NCI-H2227 treated with DMSO at 0.1 percent for 48 hours (cell line): ENCODE measurements around the gene TBX4.
"Not testable (repeated sequence)": the region's sequence is repeated elsewhere in the genome, so short reads cannot be mapped to it uniquely, and the experiment has no call there.

Source experiments
- DNase-seq: peaks from one replicate; lab custom pipeline; 2025; lab: John Stamatoyannopoulos, UW

The TBX4 gene

DNA sequence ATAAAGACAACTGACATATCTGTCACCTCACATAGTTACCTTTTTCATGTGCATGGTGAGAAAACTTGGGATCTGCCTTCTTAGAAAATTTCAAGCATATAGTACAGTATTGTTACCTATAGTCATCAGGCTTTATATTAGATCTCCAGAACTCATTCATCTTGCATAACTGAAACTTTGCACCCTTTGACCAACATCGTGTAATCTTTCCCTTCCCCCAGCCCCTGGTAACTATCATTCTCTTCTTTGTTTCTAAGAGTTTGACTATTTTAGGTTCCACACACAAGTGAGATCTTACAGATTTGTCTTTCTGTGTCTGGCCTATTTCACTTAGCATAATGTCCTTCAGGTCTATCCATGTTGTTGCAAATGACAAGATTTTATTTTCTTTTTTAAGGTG, 22.9 kb upstream of the TBX4 start:
- DNase-seq = no peak

GRCh38 chr17:61429831-61430230, 22.4 kb upstream of the TBX4 start:
- DNase-seq = not testable (repeated sequence)

DNA sequence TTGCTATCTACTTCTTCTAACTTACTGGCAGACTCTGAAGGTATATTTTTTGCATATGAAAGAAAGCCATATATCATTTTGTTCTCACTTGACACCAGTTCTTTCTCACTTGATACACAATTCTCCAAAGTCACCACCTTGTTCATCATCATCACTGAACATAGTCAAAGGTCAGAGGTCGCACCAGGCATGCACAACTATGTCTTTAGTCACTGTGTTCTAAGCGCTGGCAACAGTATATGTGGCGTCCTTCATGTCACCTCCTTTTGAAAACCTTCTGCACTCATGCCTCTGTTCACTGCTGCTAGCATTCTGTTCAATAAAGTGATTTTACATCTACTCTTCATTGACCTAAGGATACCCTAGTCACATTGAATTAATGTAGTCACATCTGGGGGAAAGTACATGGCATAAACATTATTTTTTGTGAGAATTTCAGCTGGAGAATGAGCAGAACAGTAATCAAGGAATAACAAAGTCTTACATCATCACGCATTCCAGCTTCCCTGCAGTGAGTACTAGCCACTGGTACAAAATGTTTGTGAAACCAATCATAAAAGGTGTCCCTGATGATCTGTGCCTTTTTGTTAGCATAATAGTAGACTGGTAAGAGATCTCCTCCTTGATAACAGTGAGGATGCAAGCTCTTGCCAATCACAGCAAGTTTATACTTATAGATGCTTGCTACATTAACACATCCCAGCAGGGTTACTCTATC, 20.5 kb upstream of the TBX4 start:
- DNase-seq = no peak

- no peak for DNase-seq
Observed at GRCh38 chr17:61436273-61436672, 15.9 kb upstream of the TBX4 start.

DNA sequence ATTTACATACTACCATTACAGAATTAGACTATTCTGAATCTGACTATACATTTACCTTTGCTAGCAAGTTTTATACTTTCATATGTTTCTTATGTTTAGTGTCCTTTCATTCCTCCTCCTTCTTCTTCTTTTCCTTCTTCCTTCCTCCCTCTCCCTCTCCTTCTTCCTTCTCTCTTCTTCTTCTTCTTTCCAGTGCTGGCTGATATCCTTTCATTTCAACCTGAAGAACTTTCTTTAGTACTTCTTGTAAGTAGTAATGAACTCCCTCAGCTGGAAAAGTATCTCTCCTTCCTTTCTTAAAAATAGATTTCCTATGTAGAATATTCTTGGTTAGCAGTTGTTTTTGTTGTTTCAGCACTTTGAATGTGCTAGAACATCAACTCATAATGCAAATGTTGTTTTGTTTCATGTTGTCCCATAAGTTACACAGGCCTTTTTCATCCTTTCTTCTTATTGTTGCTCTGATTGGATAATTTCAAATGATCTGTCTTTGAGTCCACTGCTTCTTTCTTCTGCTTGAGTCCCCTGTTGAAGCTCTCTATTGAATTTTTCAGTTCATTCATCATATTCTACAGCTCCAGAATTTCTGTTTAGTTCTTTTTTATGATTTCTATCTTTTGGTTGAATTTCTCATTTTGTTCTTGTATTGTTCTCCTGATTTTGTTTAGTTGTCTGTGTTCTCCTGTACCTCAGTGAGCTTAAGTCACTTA, 15.1 kb upstream of the TBX4 start:
- no peak for DNase-seq

GRCh38 chr17:61440697-61441096, 11.5 kb upstream of the TBX4 start:
- DNase-seq = no peak

DNA sequence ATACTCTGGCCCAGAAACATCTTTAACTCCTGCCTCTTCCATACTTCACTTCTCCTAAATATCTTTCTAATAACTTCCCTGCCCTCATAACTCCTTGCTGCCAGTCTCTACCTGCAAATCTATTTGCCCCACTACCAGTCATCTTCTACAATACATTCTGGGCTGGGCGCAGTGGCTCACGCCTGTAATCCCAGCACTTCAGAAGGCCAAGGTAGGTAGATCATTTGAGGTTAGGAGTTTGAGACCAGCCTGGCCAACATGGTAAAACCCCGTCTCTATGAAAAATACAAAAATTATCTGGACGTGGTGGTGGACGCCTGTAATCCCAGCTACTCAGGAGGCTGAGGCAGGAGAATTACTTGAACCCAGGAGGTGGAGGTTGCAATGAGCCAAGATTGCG, 10.7 kb upstream of the TBX4 start:
- not testable (repeated sequence) for DNase-seq

- no peak for DNase-seq
Observed at GRCh38 chr17:61442136-61442775, 10.0 kb upstream of the TBX4 start.

- DNase-seq = no peak
Observed at GRCh38 chr17:61442878-61443474, 9.2 kb upstream of the TBX4 start.

DNA sequence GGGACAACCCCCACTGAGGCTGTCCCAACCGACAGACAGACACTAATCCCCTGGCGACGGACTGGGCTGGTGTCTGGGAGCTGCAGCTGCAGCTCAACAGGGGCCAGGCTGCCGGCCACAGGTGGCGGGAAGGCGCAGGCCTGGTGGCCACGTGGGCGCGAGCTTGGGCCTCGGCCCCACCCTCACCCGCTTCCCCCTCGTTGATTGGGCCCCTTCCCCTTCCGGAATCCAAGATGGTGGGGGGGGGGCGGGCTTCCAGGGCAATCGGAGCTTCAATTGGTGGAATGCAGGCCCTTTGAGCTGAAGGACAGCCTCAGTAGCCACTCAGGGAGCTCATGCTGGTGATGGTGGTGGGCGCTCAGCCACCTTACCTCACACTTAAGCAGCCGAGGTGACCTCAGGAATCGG, 8.7 kb upstream of the TBX4 start:
- no peak for DNase-seq

GRCh38 chr17:61444075-61444474, 8.1 kb upstream of the TBX4 start:
- no peak for DNase-seq

DNA sequence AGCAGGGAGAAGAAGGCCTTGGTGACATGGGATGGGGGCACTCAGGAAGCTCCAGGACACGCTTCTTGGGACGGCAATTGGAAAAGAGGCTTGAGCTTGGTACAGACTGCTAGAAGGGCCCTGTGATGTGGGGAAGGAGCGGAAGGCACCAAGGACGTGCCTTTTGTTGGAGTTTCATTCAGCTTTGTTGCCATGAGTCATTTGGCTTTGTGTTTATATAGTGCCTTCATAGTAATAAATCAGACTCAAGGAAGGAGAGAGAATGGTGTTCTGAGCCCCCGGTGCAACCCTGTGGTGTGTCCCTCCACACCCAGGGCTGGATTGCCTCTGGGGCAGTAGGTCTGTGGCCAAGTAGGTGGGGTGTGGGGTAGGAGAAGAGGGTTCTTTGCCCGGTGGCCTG, 7.4 kb upstream of the TBX4 start:
- DNase-seq = no peak

DNA sequence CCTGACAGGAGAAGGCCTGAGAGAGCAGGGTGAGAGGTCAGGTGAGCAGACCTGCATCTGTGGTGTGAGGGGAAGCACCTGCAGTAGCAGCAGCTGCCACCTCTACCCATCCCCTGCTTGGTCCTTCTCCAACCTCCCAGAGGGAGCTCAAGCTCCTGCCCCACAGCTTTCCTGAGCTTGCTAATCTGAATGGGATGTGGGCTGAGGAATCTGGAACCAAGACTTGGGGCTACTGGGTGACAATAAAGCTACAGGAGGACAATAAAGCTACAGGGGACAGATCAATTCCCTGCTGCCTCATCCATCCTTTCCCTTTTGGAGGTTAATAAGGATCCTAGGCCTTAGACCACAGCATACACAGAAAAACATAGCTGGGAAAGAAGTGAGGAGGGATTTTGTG, 4.9 kb upstream of the TBX4 start:
- no peak for DNase-seq

DNA sequence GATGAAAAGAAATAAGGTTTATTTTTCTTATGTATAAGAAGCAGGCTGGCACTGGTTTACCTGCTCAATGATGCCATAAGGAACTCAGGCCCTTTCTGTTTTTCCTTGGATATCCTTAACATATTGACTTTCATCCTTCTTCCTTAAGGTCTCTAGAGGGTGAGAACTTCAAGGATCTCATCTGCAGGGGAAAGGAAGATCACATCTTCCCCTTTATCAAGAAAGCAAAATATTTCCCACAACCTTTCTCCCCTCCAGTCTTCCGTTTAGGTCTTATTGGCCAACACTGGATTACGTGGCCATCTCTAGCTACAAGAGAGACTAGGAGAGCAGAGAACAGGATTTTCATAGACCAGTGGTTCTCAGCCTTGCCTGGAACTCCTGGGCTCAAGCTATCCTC, 4.2 kb upstream of the TBX4 start:
- DNase-seq = no peak

- not testable (repeated sequence) for DNase-seq
Observed at GRCh38 chr17:61449140-61449539, 3.1 kb upstream of the TBX4 start.

- DNase-seq = no peak
Observed at GRCh38 chr17:61449707-61450640, 2.2 kb upstream of the TBX4 start.

DNA sequence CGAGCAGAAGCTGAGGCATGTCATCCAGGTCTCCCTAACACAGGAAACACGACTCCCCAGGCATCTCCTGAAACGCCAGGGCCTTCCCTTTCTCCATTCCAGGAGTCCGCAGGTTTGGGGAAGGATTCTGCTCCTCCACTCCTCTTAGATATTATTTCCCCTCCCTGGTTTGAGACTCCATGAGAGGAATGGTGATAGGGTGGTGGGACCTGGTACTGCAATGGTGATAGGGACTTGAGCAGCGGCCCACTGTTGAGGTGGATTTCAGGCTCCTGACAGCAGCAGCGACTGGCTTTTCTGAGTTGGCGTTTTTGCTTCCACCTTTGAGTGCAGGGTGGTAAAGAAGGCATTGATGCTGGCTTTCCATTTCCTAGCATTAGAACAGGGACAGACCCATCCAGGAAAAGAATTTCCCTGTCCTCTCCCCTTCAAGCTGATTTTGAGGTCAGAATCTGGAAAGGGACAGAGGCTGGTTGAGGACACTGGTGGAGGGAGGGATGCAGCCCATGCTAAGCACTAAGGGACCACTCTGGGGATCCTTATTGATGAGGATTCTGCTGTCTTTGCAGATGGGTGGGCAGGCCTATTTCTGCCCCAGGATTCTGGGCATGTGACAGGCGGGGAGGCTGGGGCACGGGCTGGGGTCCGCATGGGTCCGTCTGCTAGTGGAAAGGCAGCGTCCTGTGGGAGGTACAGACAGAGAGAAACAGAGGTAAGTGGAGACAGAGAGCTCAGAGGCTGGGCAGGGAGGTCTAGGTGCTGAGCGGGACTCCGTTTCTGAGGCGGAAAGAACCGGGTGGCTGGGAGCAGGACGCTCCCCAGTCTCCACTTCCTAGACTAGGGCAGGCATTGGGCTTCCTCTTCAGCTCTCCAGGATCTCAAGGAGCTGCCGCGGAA, 1.3 kb upstream of the TBX4 start:
- DNase-seq = no peak

DNA sequence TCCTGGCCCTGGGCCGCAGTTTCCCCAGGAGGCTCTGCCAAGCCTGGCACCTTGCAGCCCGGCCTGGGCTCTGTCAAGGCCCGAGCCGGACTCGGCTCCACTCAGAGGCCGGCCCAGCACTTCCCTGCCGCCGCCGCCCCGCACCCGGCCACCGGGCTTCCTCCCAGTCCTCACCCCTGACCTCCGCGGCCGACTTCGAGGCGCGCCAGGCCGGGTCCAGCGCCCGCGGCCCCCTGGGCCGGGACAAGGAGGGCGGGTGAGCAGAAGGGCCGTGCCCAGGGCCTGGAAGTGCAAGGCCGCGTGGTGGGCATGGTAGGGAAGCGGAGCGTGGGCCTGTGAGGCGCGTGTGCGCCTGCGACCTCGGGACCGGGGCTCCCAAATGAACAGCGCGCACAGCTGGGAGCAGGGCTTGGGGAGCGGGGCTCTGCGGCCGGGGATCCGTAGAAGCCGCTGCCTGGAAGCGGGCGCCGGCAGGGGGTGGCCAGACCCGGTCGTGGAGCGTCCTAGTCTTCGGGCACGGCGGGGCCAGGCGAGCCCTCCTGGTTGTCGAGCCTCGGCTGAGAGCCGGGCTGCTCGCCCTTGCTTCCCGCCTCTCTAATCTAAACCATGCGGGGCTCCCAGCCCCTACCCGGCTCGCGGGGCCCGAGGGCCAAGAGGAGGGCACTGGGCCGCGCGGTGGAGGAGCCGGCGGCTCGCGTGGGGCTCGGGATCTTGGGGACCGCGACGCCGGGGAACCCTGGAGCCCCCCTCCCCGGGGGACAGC, 503 bp upstream of the TBX4 start:
- no peak for DNase-seq

DNA sequence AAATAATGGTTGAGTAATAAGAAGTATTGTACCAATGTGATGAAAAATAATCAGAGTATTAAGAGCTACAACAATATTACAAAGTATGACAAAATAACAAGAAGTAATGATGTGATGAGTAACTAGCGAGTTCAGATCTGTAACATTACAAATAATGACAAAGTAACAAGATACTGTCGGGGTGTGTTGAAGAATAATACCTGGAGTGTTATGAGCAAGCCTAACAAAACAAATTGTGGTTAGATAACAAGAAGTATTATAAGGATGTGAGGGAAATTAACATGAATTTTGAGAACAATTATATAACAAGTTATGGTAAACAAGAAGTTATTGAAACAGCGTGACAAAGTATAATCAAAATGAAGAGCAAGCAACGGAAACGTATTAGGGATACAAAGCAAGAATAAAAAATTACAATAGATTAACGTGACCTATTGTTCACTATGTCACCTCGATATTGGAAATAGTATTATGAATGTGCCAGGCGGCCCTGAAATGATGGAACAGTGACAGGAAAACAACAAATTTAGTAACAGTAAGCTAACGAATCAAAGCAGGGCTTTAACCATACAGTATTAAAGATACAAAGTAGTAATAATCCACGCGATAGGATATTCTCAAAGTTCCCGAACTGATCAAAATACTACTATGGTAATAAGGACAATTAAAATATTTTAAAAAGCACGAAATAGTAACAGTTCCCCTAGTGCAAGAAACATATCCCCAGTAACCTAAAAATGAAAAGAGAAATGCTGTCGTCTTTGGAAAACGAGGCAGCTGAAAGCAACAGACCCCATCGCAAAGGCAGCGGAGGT, 1.6 kb downstream of the TBX4 start:
- DNase-seq = no peak
